CD14-positive monocyte (primary cell): ENCODE data around the gene IL10RB. TPM values are rescaled to one million over a fixed set of nuclear protein-coding genes. Genes with fewer than 3 reads are reported as not detected.

Experiments used
- DNase-seq, 3 donors: peaks; one replicate each; pipeline ENCODE4 v3.0.0-alpha.2; 2011 to 2022
- H2AFZ ChIP-seq: 2 replicates; pipeline ENCODE4 v1.6.0; 2012; ENCODE audit warnings: mild to moderate bottlenecking, low read depth, low read length, inconsistent platforms; ENCODE audit not compliant: insufficient read depth, poor library complexity, severe bottlenecking
- H3K27ac ChIP-seq, 2 donors: 1 replicate in 1 of 2; 2 replicates in 1 of 2; pipeline ENCODE4 v1.5.1; 2012 to 2013; ENCODE audit warnings: low read length in 2 of 2, control low read depth in 1 of 2, inconsistent platforms in 1 of 2, low read depth in 1 of 2, mild to moderate bottlenecking in 1 of 2
- H3K27me3 ChIP-seq, 2 donors: one replicate each; pipeline versions ENCODE4 v1.6.0 to v1.6.1; 2011 to 2013; ENCODE audit warnings: low read length in 2 of 2; ENCODE audit not compliant: control insufficient read depth in 2 of 2, insufficient read depth in 2 of 2
- H3K36me3 ChIP-seq, 2 donors: replicated peaks in 1 of 2; 1 replicate in 1 of 2; 2 replicates in 1 of 2; pipeline versions ENCODE4 v1.5.1 to v1.6.1; 2012 to 2013; ENCODE audit warnings: low read length in 2 of 2, control low read depth in 1 of 2, inconsistent platforms in 1 of 2, mild to moderate bottlenecking in 1 of 2; ENCODE audit not compliant: insufficient read depth in 2 of 2, control insufficient read depth in 1 of 2
- H3K4me1 ChIP-seq, 2 donors: 1 replicate in 1 of 2; 2 replicates in 1 of 2; pipeline versions ENCODE4 v1.5.1 to v1.6.1; 2012 to 2013; ENCODE audit warnings: low read length in 2 of 2, control low read depth in 1 of 2, inconsistent platforms in 1 of 2, mild to moderate bottlenecking in 1 of 2, moderate library complexity in 1 of 2; ENCODE audit not compliant: insufficient read depth in 2 of 2, control insufficient read depth in 1 of 2
- H3K4me2 ChIP-seq: replicated peaks from 2 replicates; pipeline ENCODE3; 2012; ENCODE audit warnings: low read length, moderate library complexity, mild to moderate bottlenecking; ENCODE audit not compliant: poor library complexity, severe bottlenecking; ENCODE audit errors: extremely low read depth
- H3K4me3 ChIP-seq, 3 experiments: fragments of 200-600 bp in 1 of 3; sonication (generic) in 1 of 3; replicated peaks in 1 of 3; 1 replicate in 2 of 3; 2 replicates in 1 of 3; pipeline ENCODE4 v1.5.1; 2011 to 2013; ENCODE audit warnings: low read length in 3 of 3, mild to moderate bottlenecking in 3 of 3, control low read depth in 2 of 3, low read depth in 2 of 3, inconsistent platforms in 1 of 3, moderate library complexity in 1 of 3
- H3K79me2 ChIP-seq: 2 replicates; pipeline ENCODE4 v1.6.0; 2012; ENCODE audit warnings: mild to moderate bottlenecking, control low read depth, inconsistent platforms, low read length, moderate library complexity; ENCODE audit not compliant: insufficient read depth
- H3K9ac ChIP-seq: 2 replicates; pipeline ENCODE4 v1.6.0; 2017; ENCODE audit warnings: low read length, mild to moderate bottlenecking; ENCODE audit not compliant: insufficient read depth, poor library complexity, severe bottlenecking
- H3K9me3 ChIP-seq, 2 donors: replicated peaks in 1 of 2; 1 replicate in 1 of 2; 2 replicates in 1 of 2; pipeline versions ENCODE4 v1.5.1 to v1.6.1; 2012 to 2013; ENCODE audit warnings: low read length in 2 of 2, control low read depth in 1 of 2; ENCODE audit not compliant: control insufficient read depth in 1 of 2, insufficient read depth in 1 of 2
- H4K20me1 ChIP-seq: 2 replicates; pipeline ENCODE4 v1.6.0; 2012; ENCODE audit warnings: mild to moderate bottlenecking, low read length, control low read depth, moderate library complexity; ENCODE audit not compliant: insufficient read depth
- H3K27ac Mint-ChIP-seq, 7 donors: one replicate each; pipeline ENCODE4 v1.8.0; 2020; ENCODE audit warnings: mild to moderate bottlenecking in 7 of 7, mixed read lengths in 7 of 7, moderate library complexity in 6 of 7, inconsistent platforms in 2 of 7
- H3K27me3 Mint-ChIP-seq, 3 donors: one replicate each; pipeline ENCODE4 v1.8.0; 2021 to 2022; ENCODE audit warnings: low read depth in 3 of 3, mild to moderate bottlenecking in 3 of 3, mixed read lengths in 3 of 3, moderate library complexity in 3 of 3, inconsistent platforms in 1 of 3
- H3K36me3 Mint-ChIP-seq, 2 donors: one replicate each; pipeline ENCODE4 v1.8.0; 2020; ENCODE audit warnings: mixed read lengths in 2 of 2, inconsistent platforms in 1 of 2, mild to moderate bottlenecking in 1 of 2
- H3K4me1 Mint-ChIP-seq: one replicate; pipeline ENCODE4 v1.8.0; 2020; ENCODE audit warnings: mild to moderate bottlenecking, mixed read lengths
- H3K4me3 Mint-ChIP-seq, 2 donors: one replicate each; pipeline ENCODE4 v1.8.0; 2020; ENCODE audit warnings: mild to moderate bottlenecking in 2 of 2, mixed read lengths in 2 of 2, moderate library complexity in 1 of 2
- H3K9me3 Mint-ChIP-seq, 7 donors: one replicate each; pipeline ENCODE4 v1.8.0; 2020 to 2022; ENCODE audit warnings: mixed read lengths in 7 of 7, mild to moderate bottlenecking in 6 of 7, moderate library complexity in 6 of 7, inconsistent platforms in 2 of 7
- WGBS: methylation state at CpG from one replicate; pipeline ENCODE4 v1.1.5; 2013; ENCODE audit warnings: missing lambda C conversion rate; ENCODE audit not compliant: insufficient coverage; 5-methylcytosine and 5-hydroxymethylcytosine counted together
- intact Hi-C, 2 donors: fragments of 100-400 bp; cut with micrococcal nuclease; formaldehyde crosslinking; loops; one replicate each; pipeline versions ENCODE4 v1.15.0 to v1.15.1; 2023
- polyA plus RNA-seq, 3 donors: library from polyadenylated mRNA; depleted of rRNA in 1 of 3; unstranded in 2 of 3; stranded (reverse) in 1 of 3; fragments of 300-500 nt in 2 of 3; fragments of >200 nt in 1 of 3; fragmentation: Illumina TruSeq in 2 of 3; gene quantifications; 1 replicate in 2 of 3; 2 replicates in 1 of 3; pipeline ENCODE4 v1.2.3, GENCODE V29; 2012 to 2021
- TF ChIP-seq, protein P1 (sequence below): fragments of 200-600 bp; IDR thresholded peaks from one replicate; pipeline ENCODE4 v1.8.0; 2022; ENCODE audit warnings: antibody characterized with exemption, mild to moderate bottlenecking

Gene IL10RB
- polyA plus RNA-seq, 3 donors = 79.0 to 225 (median 212) TPM

DNA sequence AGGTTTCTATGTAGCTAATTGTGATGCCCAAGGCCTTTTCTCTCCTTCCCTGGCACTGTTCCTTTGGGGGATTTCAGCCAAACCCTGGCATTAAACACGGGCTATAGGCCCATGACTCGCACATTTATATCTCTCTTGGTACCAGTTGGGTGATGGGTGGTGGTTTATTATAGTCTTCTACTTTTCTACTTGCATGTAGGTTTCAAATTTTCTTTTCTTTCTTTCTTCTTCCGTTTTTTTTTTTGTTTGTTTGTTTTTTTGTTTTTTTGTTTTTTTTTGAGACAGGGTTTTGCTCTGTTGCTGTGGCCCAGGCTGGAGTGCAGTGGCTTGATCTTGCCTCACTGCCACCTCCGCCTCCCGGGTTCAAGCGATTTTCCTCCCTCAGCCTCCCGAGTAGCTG is 1.1 kb downstream of the IL10RB start:
- Mint-ChIP-seq H3K27ac (peak overlapping the region; percentile 95 to 100 (median 100)), H3K4me1 (peaks cover 84% of the 10 kb centered on the region), H3K27me3 (peaks cover 0 to 1% (median 0%) of the 10 kb centered on the region in 3 donors), H3K36me3 (peaks cover 55 to 68% of the 10 kb centered on the region in 2 donors), H3K9me3 (no peaks in the 10 kb centered on the region), H3K4me3 (peak overlapping the region; percentile 98 to 99)
- H3K27me3 ChIP-seq = no peaks in the 10 kb centered on the region
- TF ChIP-seq, protein P1, sequence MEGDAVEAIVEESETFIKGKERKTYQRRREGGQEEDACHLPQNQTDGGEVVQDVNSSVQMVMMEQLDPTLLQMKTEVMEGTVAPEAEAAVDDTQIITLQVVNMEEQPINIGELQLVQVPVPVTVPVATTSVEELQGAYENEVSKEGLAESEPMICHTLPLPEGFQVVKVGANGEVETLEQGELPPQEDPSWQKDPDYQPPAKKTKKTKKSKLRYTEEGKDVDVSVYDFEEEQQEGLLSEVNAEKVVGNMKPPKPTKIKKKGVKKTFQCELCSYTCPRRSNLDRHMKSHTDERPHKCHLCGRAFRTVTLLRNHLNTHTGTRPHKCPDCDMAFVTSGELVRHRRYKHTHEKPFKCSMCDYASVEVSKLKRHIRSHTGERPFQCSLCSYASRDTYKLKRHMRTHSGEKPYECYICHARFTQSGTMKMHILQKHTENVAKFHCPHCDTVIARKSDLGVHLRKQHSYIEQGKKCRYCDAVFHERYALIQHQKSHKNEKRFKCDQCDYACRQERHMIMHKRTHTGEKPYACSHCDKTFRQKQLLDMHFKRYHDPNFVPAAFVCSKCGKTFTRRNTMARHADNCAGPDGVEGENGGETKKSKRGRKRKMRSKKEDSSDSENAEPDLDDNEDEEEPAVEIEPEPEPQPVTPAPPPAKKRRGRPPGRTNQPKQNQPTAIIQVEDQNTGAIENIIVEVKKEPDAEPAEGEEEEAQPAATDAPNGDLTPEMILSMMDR = no peak
- WGBS = 100% methylated on average over 3 of the region's 7 CpGs
- H3K9me3 ChIP-seq = no peaks in the 10 kb centered on the region
- intact Hi-C loops = loop anchor here (2.0 to 5.0 kb wide), 4 partner anchors 35 to 68 kb away; partner anchors contain the start of gene IFNAR1 (in 1 of the 2)
- H3K36me3 ChIP-seq = peaks cover 19 to 53% of the 10 kb centered on the region in 2 donors
- H3K79me2 ChIP-seq = peaks cover 89% of the 10 kb centered on the region
- no peaks in the 10 kb centered on the region for H4K20me1 ChIP-seq
- H3K4me1 ChIP-seq = peaks cover 83 to 96% of the 10 kb centered on the region in 2 donors
- H2AFZ ChIP-seq = peak overlapping the region; percentile 1
- peak overlapping the region; percentile 64 to 88 (median 81) for H3K4me3 ChIP-seq
- H3K9ac ChIP-seq = peak overlapping the region; percentile 97
- peak overlapping the region; percentile 98 for H3K4me2 ChIP-seq
- peak overlapping the region; percentile 99 to 100 for H3K27ac ChIP-seq
- peak in 2 of 3 donors; percentile 18 to 63 for DNase-seq

DNA sequence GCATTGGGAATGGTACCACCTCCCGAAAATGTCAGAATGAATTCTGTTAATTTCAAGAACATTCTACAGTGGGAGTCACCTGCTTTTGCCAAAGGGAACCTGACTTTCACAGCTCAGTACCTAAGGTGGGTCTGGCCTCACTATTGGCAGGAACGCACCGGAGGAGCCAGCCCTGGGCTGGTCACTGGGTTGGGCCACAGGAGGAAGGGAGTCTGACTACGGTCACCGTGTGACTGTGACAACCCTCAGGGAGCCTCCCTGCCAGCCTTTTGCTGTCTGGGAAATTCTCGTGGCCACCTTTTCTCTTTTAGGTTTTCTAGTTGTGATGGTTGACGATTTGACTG is 2.2 kb downstream of the IL10RB start:
- no peak overlapping the region for H2AFZ ChIP-seq
- intact Hi-C loops = loop anchor here (2.0 to 5.0 kb wide), 4 partner anchors 32 to 66 kb away; partner anchors contain the start of gene IFNAR1 (in 1 of the 2)

More for the DNA sequence above, 2.2 kb downstream of the IL10RB start:
- peak overlapping the region; percentile 90 to 100 (median 99) for H3K27ac Mint-ChIP-seq
- WGBS = 72% methylated on average over 6 of the region's 7 CpGs
- Histone ChIP-seq H3K9me3 (no peaks in the 10 kb centered on the region), H4K20me1 (peaks cover 9% of the 10 kb centered on the region), H3K36me3 (peaks cover 16 to 51% of the 10 kb centered on the region in 2 donors), H3K4me2 (peak overlapping the region; percentile 98), H3K4me1 (peaks cover 76 to 91% of the 10 kb centered on the region in 2 donors), H3K9ac (no peak overlapping the region), H3K27ac (peak overlapping the region; percentile 99 to 100), H3K4me3 (peak overlapping the region in 1 of 3 experiments; percentile 88), H3K27me3 (no peaks in the 10 kb centered on the region), H3K79me2 (peaks cover 89% of the 10 kb centered on the region)
- DNase-seq = peak in 2 of 3 donors; percentile 38 to 48
- H3K9me3 Mint-ChIP-seq = no peaks in the 10 kb centered on the region
- peaks cover 0 to 1% (median 0%) of the 10 kb centered on the region in 3 donors for H3K27me3 Mint-ChIP-seq
- H3K4me1 Mint-ChIP-seq = peaks cover 76% of the 10 kb centered on the region
- peaks cover 53 to 66% of the 10 kb centered on the region in 2 donors for H3K36me3 Mint-ChIP-seq
- peak overlapping the region; percentile 98 to 99 for H3K4me3 Mint-ChIP-seq
- TF ChIP-seq, protein P1 = no peak
